Lower lobe of right lung (tissue), 2 donors: ENCODE results near the gene PEAK1. TPM values are rescaled to one million over a fixed set of nuclear protein-coding genes. Genes with fewer than 3 reads are reported as not detected.

Source experiments
- ATAC-seq, 2 donors: fragments of 200-7000 bp; cut with Tn5 transposase; one replicate each; pipeline ENCODE4 v1.9.1; 2020 to 2022; ENCODE audit warnings: mild to moderate bottlenecking in 2 of 2, moderate library complexity in 2 of 2
- DNase-seq: peaks from one replicate; pipeline ENCODE4 v3.0.0-alpha.2; 2020
- H3K27ac ChIP-seq: fragments of 200-600 bp; one replicate; pipeline ENCODE4 v1.8.0; 2022
- H3K27me3 ChIP-seq: fragments of 200-600 bp; one replicate; pipeline ENCODE4 v1.8.0; 2022; ENCODE audit warnings: low read depth
- H3K36me3 ChIP-seq: fragments of 200-600 bp; one replicate; pipeline ENCODE4 v1.8.0; 2022; ENCODE audit warnings: mild to moderate bottlenecking
- H3K4me1 ChIP-seq: fragments of 200-600 bp; one replicate; pipeline ENCODE4 v1.8.0; 2022
- H3K4me3 ChIP-seq: fragments of 200-600 bp; one replicate; pipeline ENCODE4 v1.8.0; 2022; ENCODE audit warnings: mild to moderate bottlenecking
- H3K9me3 ChIP-seq: fragments of 200-600 bp; one replicate; pipeline ENCODE4 v1.8.0; 2022
- intact Hi-C: fragments of 100-400 bp; cut with DNase I; formaldehyde crosslinking; loops from one replicate; pipeline ENCODE4 v1.11.0; 2022
- total RNA-seq: library from RNA; stranded (reverse); fragmentation: NEBNext Ultra II Directional; extraction: Animal tissue kit (Norgen Biotek cat#: 25700); gene quantifications from one replicate; pipeline ENCODE4 v1.2.1, GENCODE V29; 2021
- TF ChIP-seq, protein P1 (sequence below): fragments of 200-600 bp; IDR thresholded peaks from one replicate; pipeline ENCODE4 v1.8.0; 2022; ENCODE audit warnings: antibody characterized with exemption, mild to moderate bottlenecking
- donor health status: DM: no; HTN: yes; CAD: no; lungs with severe emphysema.

Gene PEAK1
- total RNA-seq, 1 donor from 2014 or later = 112 TPM

- DNase-seq (no peak), ATAC-seq (no peak)
- H3K27ac ChIP-seq = peak overlapping the region; percentile 89
- peak overlapping the region; percentile 93 for H3K4me3 ChIP-seq
- H3K4me1 ChIP-seq = peaks cover 55% of the 10 kb centered on the region
- intact Hi-C loops = no loop called here
- TF ChIP-seq, protein P1, sequence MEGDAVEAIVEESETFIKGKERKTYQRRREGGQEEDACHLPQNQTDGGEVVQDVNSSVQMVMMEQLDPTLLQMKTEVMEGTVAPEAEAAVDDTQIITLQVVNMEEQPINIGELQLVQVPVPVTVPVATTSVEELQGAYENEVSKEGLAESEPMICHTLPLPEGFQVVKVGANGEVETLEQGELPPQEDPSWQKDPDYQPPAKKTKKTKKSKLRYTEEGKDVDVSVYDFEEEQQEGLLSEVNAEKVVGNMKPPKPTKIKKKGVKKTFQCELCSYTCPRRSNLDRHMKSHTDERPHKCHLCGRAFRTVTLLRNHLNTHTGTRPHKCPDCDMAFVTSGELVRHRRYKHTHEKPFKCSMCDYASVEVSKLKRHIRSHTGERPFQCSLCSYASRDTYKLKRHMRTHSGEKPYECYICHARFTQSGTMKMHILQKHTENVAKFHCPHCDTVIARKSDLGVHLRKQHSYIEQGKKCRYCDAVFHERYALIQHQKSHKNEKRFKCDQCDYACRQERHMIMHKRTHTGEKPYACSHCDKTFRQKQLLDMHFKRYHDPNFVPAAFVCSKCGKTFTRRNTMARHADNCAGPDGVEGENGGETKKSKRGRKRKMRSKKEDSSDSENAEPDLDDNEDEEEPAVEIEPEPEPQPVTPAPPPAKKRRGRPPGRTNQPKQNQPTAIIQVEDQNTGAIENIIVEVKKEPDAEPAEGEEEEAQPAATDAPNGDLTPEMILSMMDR = no peak
- no peaks in the 10 kb centered on the region for H3K27me3 ChIP-seq
- no peaks in the 10 kb centered on the region for H3K9me3 ChIP-seq
- no peaks in the 10 kb centered on the region for H3K36me3 ChIP-seq
Measured at GRCh38 chr15:77417602-77418001, 2.3 kb downstream of the PEAK1 start.

GRCh38 chr15:77416954-77417353, 3.0 kb downstream of the PEAK1 start:
- Histone ChIP-seq H3K36me3 (no peaks in the 10 kb centered on the region), H3K27ac (no peak overlapping the region), H3K9me3 (no peaks in the 10 kb centered on the region), H3K4me1 (peaks cover 51% of the 10 kb centered on the region), H3K4me3 (no peak overlapping the region), H3K27me3 (no peaks in the 10 kb centered on the region)
- TF ChIP-seq, protein P1 = no peak
- no peak for DNase-seq
- no peak for ATAC-seq
- intact Hi-C loops = no loop called here

GRCh38 chr15:77416148-77416455, 3.8 kb downstream of the PEAK1 start:
- TF ChIP-seq, protein P1 = no peak
- H3K4me1 ChIP-seq = peaks cover 44% of the 10 kb centered on the region
- H3K27me3 ChIP-seq = no peaks in the 10 kb centered on the region
- H3K9me3 ChIP-seq = no peaks in the 10 kb centered on the region
- intact Hi-C loops = no loop called here
- no peak overlapping the region for H3K4me3 ChIP-seq
- peak overlapping the region; percentile 21 for H3K27ac ChIP-seq
- no peak for DNase-seq
- no peak for ATAC-seq
- no peaks in the 10 kb centered on the region for H3K36me3 ChIP-seq

DNA sequence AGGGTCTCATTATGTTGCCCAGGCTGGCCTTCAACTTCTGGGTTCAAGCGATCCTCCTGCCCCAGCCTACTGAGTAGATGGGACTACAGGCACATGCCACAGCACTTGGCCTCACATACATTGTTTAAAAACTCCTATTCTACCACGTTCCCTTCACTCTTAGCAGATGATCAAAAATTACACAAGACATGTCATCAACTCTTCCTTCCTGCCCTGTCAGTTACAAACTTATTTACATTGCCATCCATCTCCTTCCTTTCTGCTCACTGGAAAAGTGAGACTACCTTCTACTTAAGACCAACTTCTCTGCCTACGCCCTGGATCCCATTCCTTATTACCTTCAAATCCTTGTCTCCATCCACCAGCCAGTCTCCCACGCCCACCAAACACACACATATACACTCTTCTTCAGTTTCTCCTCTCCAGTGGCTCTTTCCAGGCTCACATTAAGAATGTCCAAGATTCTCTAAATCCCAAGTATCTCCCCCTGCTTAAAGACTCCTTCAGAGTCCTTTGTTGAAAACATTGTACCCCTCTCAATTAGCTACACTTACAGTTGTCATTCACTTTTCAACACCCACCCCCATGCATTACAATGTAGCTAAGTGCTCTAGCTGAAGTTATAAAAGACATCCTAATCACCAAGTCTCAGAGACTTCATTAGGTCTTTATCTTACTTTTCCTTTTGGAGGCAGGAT, 4.3 kb downstream of the PEAK1 start:
- Histone ChIP-seq H3K9me3 (no peaks in the 10 kb centered on the region), H3K27me3 (no peaks in the 10 kb centered on the region), H3K4me3 (no peak overlapping the region), H3K4me1 (peaks cover 49% of the 10 kb centered on the region), H3K27ac (peak overlapping the region; percentile 21), H3K36me3 (no peaks in the 10 kb centered on the region)
- intact Hi-C loops = no loop called here
- TF ChIP-seq, protein P1 = no peak
- no peak for DNase-seq
- no peak for ATAC-seq

DNA sequence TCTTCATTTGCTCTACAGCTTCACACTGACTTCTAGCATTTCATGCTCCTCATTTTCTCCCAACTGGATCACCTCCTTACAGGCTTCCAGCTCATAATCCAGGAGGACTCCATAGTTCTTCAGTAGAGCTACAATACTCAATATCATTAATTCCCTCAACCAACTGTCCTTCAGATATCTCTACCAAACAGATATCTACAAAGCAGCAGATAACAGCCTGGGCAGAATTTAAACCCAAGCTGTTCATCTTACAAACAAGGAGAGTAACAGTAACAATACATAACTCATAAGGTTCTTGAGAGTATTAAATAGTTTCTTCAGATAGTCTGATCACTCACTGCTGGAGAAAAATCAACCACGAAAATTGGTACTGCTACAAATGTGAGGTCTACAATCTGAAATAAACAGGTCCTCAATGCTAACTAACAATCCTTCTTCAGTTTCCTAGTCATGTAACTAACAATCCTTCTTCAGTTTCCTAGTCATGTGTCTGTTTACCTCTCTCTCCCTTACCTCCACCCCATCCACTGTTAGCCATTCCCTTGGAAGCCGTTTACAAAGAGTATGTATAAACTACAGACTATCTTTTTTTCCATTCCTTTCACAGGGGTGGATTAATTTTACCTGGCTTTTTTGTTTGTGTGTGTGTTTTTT, 5.0 kb downstream of the PEAK1 start:
- no peaks in the 10 kb centered on the region for H3K9me3 ChIP-seq

More for the DNA sequence above, 5.0 kb downstream of the PEAK1 start:
- no peak for ATAC-seq
- Histone ChIP-seq H3K27me3 (no peaks in the 10 kb centered on the region), H3K4me3 (no peak overlapping the region), H3K27ac (no peak overlapping the region), H3K36me3 (no peaks in the 10 kb centered on the region), H3K4me1 (peaks cover 55% of the 10 kb centered on the region)
- intact Hi-C loops = no loop called here
- no peak for DNase-seq
- TF ChIP-seq, protein P1 = no peak
